CD14-positive monocyte (primary cell): ENCODE results near the gene ZNHIT2. TPM values are rescaled to one million over a fixed set of nuclear protein-coding genes. Genes with fewer than 3 reads are reported as not detected.

Experiments
- DNase-seq, 3 donors: peaks; one replicate each; pipeline ENCODE4 v3.0.0-alpha.2; 2011 to 2022
- H2AFZ ChIP-seq: 2 replicates; pipeline ENCODE4 v1.6.0; 2012; ENCODE audit warnings: mild to moderate bottlenecking, low read depth, low read length, inconsistent platforms; ENCODE audit not compliant: insufficient read depth, poor library complexity, severe bottlenecking
- H3K27ac ChIP-seq, 2 donors: 1 replicate in 1 of 2; 2 replicates in 1 of 2; pipeline ENCODE4 v1.5.1; 2012 to 2013; ENCODE audit warnings: low read length in 2 of 2, control low read depth in 1 of 2, inconsistent platforms in 1 of 2, low read depth in 1 of 2, mild to moderate bottlenecking in 1 of 2
- H3K27me3 ChIP-seq, 2 donors: one replicate each; pipeline versions ENCODE4 v1.6.0 to v1.6.1; 2011 to 2013; ENCODE audit warnings: low read length in 2 of 2; ENCODE audit not compliant: control insufficient read depth in 2 of 2, insufficient read depth in 2 of 2
- H3K36me3 ChIP-seq, 2 donors: replicated peaks in 1 of 2; 1 replicate in 1 of 2; 2 replicates in 1 of 2; pipeline versions ENCODE4 v1.5.1 to v1.6.1; 2012 to 2013; ENCODE audit warnings: low read length in 2 of 2, control low read depth in 1 of 2, inconsistent platforms in 1 of 2, mild to moderate bottlenecking in 1 of 2; ENCODE audit not compliant: insufficient read depth in 2 of 2, control insufficient read depth in 1 of 2
- H3K4me1 ChIP-seq, 2 donors: 1 replicate in 1 of 2; 2 replicates in 1 of 2; pipeline versions ENCODE4 v1.5.1 to v1.6.1; 2012 to 2013; ENCODE audit warnings: low read length in 2 of 2, control low read depth in 1 of 2, inconsistent platforms in 1 of 2, mild to moderate bottlenecking in 1 of 2, moderate library complexity in 1 of 2; ENCODE audit not compliant: insufficient read depth in 2 of 2, control insufficient read depth in 1 of 2
- H3K4me2 ChIP-seq: replicated peaks from 2 replicates; pipeline ENCODE3; 2012; ENCODE audit warnings: low read length, moderate library complexity, mild to moderate bottlenecking; ENCODE audit not compliant: poor library complexity, severe bottlenecking; ENCODE audit errors: extremely low read depth
- H3K4me3 ChIP-seq, 3 experiments: fragments of 200-600 bp in 1 of 3; sonication (generic) in 1 of 3; replicated peaks in 1 of 3; 1 replicate in 2 of 3; 2 replicates in 1 of 3; pipeline ENCODE4 v1.5.1; 2011 to 2013; ENCODE audit warnings: low read length in 3 of 3, mild to moderate bottlenecking in 3 of 3, control low read depth in 2 of 3, low read depth in 2 of 3, inconsistent platforms in 1 of 3, moderate library complexity in 1 of 3
- H3K79me2 ChIP-seq: 2 replicates; pipeline ENCODE4 v1.6.0; 2012; ENCODE audit warnings: mild to moderate bottlenecking, control low read depth, inconsistent platforms, low read length, moderate library complexity; ENCODE audit not compliant: insufficient read depth
- H3K9ac ChIP-seq: 2 replicates; pipeline ENCODE4 v1.6.0; 2017; ENCODE audit warnings: low read length, mild to moderate bottlenecking; ENCODE audit not compliant: insufficient read depth, poor library complexity, severe bottlenecking
- H3K9me3 ChIP-seq, 2 donors: replicated peaks in 1 of 2; 1 replicate in 1 of 2; 2 replicates in 1 of 2; pipeline versions ENCODE4 v1.5.1 to v1.6.1; 2012 to 2013; ENCODE audit warnings: low read length in 2 of 2, control low read depth in 1 of 2; ENCODE audit not compliant: control insufficient read depth in 1 of 2, insufficient read depth in 1 of 2
- H4K20me1 ChIP-seq: 2 replicates; pipeline ENCODE4 v1.6.0; 2012; ENCODE audit warnings: mild to moderate bottlenecking, low read length, control low read depth, moderate library complexity; ENCODE audit not compliant: insufficient read depth
- H3K27ac Mint-ChIP-seq, 7 donors: one replicate each; pipeline ENCODE4 v1.8.0; 2020; ENCODE audit warnings: mild to moderate bottlenecking in 7 of 7, mixed read lengths in 7 of 7, moderate library complexity in 6 of 7, inconsistent platforms in 2 of 7
- H3K27me3 Mint-ChIP-seq, 3 donors: one replicate each; pipeline ENCODE4 v1.8.0; 2021 to 2022; ENCODE audit warnings: low read depth in 3 of 3, mild to moderate bottlenecking in 3 of 3, mixed read lengths in 3 of 3, moderate library complexity in 3 of 3, inconsistent platforms in 1 of 3
- H3K36me3 Mint-ChIP-seq, 2 donors: one replicate each; pipeline ENCODE4 v1.8.0; 2020; ENCODE audit warnings: mixed read lengths in 2 of 2, inconsistent platforms in 1 of 2, mild to moderate bottlenecking in 1 of 2
- H3K4me1 Mint-ChIP-seq: one replicate; pipeline ENCODE4 v1.8.0; 2020; ENCODE audit warnings: mild to moderate bottlenecking, mixed read lengths
- H3K4me3 Mint-ChIP-seq, 2 donors: one replicate each; pipeline ENCODE4 v1.8.0; 2020; ENCODE audit warnings: mild to moderate bottlenecking in 2 of 2, mixed read lengths in 2 of 2, moderate library complexity in 1 of 2
- H3K9me3 Mint-ChIP-seq, 7 donors: one replicate each; pipeline ENCODE4 v1.8.0; 2020 to 2022; ENCODE audit warnings: mixed read lengths in 7 of 7, mild to moderate bottlenecking in 6 of 7, moderate library complexity in 6 of 7, inconsistent platforms in 2 of 7
- CTCF ChIP-seq: fragments of 200-600 bp; IDR thresholded peaks from one replicate; pipeline ENCODE4 v1.8.0; 2022; ENCODE audit warnings: antibody characterized with exemption, mild to moderate bottlenecking
- WGBS: methylation state at CpG from one replicate; pipeline ENCODE4 v1.1.5; 2013; ENCODE audit warnings: missing lambda C conversion rate; ENCODE audit not compliant: insufficient coverage; 5-methylcytosine and 5-hydroxymethylcytosine counted together
- intact Hi-C, 2 donors: fragments of 100-400 bp; cut with micrococcal nuclease; formaldehyde crosslinking; loops; one replicate each; pipeline versions ENCODE4 v1.15.0 to v1.15.1; 2023
- polyA plus RNA-seq, 3 donors: library from polyadenylated mRNA; depleted of rRNA in 1 of 3; unstranded in 2 of 3; stranded (reverse) in 1 of 3; fragments of 300-500 nt in 2 of 3; fragments of >200 nt in 1 of 3; fragmentation: Illumina TruSeq in 2 of 3; gene quantifications; 1 replicate in 2 of 3; 2 replicates in 1 of 3; pipeline ENCODE4 v1.2.3, GENCODE V29; 2012 to 2021

The ZNHIT2 gene
- polyA plus RNA-seq, 3 donors, result 2.1 to 9.4 (median 5.8) TPM

DNA sequence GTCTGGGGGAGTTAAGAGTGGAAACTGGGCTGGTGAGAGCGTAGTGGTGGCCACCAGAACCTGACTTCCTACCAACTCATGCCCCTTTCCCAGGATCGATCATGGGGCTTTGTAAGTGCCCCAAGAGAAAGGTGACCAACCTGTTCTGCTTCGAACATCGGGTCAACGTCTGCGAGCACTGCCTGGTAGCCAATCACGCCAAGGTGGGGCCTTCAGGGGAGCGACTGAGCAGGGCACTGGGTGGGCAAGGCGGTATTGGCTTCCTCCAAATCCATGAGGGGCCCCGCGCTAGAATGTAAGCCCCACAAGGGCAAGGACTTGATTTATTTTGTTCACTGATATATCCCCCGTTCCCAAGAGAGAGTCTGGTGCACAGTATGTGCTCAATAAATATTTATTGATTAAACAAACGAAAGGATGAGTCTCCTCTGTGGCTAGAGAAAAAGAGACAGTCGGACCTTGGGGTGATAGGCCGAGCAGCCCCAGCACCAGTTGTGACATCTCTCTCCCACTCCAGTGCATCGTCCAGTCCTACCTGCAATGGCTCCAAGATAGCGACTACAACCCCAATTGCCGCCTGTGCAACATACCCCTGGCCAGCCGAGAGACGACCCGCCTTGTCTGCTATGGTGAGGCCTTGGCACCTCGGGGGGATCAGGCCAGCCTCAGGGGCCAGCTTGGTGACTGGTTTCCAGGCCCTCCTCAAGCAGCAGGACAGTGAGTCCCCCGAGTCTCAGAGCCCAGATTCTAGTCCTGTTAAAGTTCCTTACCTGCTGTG lies 32.7 kb downstream of the ZNHIT2 start:
- peaks cover 53% of the 10 kb centered on the region for H3K79me2 ChIP-seq
- peaks cover 33 to 43% of the 10 kb centered on the region in 2 donors for H3K4me1 ChIP-seq
- H3K27me3 Mint-ChIP-seq, result no peaks in the 10 kb centered on the region
- peaks cover 44% of the 10 kb centered on the region for H3K4me1 Mint-ChIP-seq
- H3K9me3 Mint-ChIP-seq, result peaks cover 0 to 2% (median 0%) of the 10 kb centered on the region in 7 donors
- intact Hi-C loops, result loop anchor here (1.0 to 5.0 kb wide), 5 partner anchors 12 to 72 kb away; partner anchors contain the start of genes FAU (in 2 of the 2), MRPL49 (in 2 of the 2), ARL2 (in 1 of the 2) and SNX15 (in 1 of the 2)
- H2AFZ ChIP-seq, result peak overlapping the region; percentile 98
- H3K4me3 Mint-ChIP-seq, result peak overlapping the region; percentile 88 to 95
- peak overlapping the region; percentile 73 to 92 for H3K27ac ChIP-seq
- no peak for TF ChIP-seq CTCF
- WGBS, result 64% methylated on average over 14 of the region's 23 CpGs
- H3K27ac Mint-ChIP-seq, result peak overlapping the region; percentile 93 to 98 (median 95)
- H3K9me3 ChIP-seq, result no peaks in the 10 kb centered on the region
- no peak for DNase-seq
- H3K36me3 ChIP-seq, result peaks cover 33 to 48% of the 10 kb centered on the region in 2 donors
- no peaks in the 10 kb centered on the region for H4K20me1 ChIP-seq
- no peaks in the 10 kb centered on the region for H3K27me3 ChIP-seq
- peak overlapping the region; percentile 62 to 95 (median 84) for H3K4me3 ChIP-seq
- peaks cover 41 to 53% of the 10 kb centered on the region in 2 donors for H3K36me3 Mint-ChIP-seq
- peak overlapping the region; percentile 91 for H3K9ac ChIP-seq
- peak overlapping the region; percentile 95 for H3K4me2 ChIP-seq

DNA sequence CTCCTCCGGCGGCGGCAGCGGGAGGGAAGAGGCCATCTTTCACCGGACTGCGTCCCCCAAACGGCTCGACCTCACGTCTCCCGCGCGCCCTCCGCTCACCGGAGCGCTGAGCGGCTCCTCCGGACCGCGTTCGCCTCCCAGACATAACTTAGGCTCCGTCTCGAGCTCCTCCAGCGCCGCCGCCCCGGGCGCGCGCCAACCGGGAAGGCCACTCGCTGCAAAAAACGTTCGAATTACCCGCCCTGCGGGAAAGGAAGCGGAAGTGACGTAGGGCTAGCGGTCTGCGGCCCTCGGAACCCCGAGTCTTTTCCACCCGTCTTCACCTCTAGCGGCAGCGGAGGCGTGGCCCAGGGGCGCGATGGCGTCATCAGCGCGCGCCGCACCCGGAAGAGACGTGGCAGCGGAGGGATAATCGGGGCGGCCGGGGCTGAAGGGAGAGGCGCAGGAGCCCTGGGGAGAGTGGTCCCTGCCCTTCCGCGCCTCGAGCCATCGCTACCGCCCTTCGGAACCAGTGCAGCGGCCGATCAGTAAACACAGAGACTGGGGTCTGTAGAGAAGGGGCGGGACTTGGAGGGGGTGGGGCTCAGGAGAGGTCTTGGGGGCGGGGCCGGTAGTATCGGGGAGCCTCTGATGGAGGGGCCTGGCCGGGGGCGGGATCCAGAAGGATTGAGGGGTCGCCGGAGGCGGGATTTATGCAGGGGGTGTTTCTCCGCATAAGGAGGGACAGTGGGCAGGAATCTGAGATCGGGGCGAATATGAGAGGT lies 33.5 kb downstream of the ZNHIT2 start, which contains the start of the genes CDCA5 and ZFPL1:
Gene CDCA5 (minus strand): TSS at position 207 of the 764 bp plus-strand sequence. CDS start 62 bp downstream, at position 145.
Gene ZFPL1 (plus strand): TSS at position 389 of the 764 bp plus-strand sequence. CDS start 477 bp downstream, outside the sequence.
- H3K27me3 ChIP-seq, result no peaks in the 10 kb centered on the region
- no peak for TF ChIP-seq CTCF
- under 1% methylated on average over 65 of the region's 79 CpGs for WGBS
- H3K4me1 Mint-ChIP-seq, result peaks cover 44% of the 10 kb centered on the region
- H3K4me3 ChIP-seq, result peak within 1 kb of the TSS; percentile 62 to 95 (median 84)
- peak; percentile 95 to 97 (median 96) for DNase-seq
- peaks cover 0 to 2% (median 0%) of the 10 kb centered on the region in 7 donors for H3K9me3 Mint-ChIP-seq
- H3K36me3 ChIP-seq, result peaks cover 31 to 40% of the 10 kb centered on the region in 2 donors
- H3K27ac ChIP-seq, result peak within 1 kb of the TSS; percentile 73 to 92
- peaks cover 34 to 51% of the 10 kb centered on the region in 2 donors for H3K36me3 Mint-ChIP-seq
- peak within 1 kb of the TSS; percentile 95 for H3K4me2 ChIP-seq
- H3K79me2 ChIP-seq, result peaks cover 61% of the 10 kb centered on the region
- peak within 1 kb of the TSS; percentile 91 for H3K9ac ChIP-seq
- peak within 1 kb of the TSS; percentile 88 to 95 for H3K4me3 Mint-ChIP-seq
- no peaks in the 10 kb centered on the region for H4K20me1 ChIP-seq
- peaks cover 33 to 43% of the 10 kb centered on the region in 2 donors for H3K4me1 ChIP-seq
- H3K27ac Mint-ChIP-seq, result peak within 1 kb of the TSS; percentile 93 to 98 (median 95)
- intact Hi-C loops, result loop anchor here (1.0 to 5.0 kb wide), 4 partner anchors 12 to 72 kb away; partner anchors contain the start of genes FAU (in 2 of the 2), MRPL49 (in 2 of the 2), ARL2 (in 1 of the 2) and SNX15 (in 1 of the 2)
- peak within 1 kb of the TSS; percentile 98 for H2AFZ ChIP-seq
- no peaks in the 10 kb centered on the region for H3K9me3 ChIP-seq
- no peaks in the 10 kb centered on the region for H3K27me3 Mint-ChIP-seq
